Measurements from ENCODE around the gene METTL16.

METTL16 gene

DNA sequence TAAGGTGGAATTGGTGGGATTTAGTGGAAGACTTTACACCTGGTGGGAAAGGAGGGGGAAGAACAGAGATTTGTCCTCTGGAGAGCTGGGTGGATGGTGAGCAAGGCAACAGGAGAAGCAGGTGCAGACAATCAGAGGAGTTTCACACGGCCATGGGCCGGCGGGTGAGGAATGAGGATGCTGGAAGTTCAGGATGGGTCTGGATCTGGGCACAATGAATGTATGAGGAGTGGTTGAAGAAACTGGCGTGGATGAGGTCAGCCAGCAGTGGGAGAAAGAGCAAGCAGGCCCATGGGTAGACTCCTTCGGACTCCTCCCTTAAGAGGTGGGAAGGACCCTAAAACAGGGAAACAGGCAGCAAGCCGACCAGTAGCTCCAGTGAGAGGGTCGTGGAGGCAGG is 100.7 kb downstream of the METTL16 start:
- DNase-seq = no peak

DNA sequence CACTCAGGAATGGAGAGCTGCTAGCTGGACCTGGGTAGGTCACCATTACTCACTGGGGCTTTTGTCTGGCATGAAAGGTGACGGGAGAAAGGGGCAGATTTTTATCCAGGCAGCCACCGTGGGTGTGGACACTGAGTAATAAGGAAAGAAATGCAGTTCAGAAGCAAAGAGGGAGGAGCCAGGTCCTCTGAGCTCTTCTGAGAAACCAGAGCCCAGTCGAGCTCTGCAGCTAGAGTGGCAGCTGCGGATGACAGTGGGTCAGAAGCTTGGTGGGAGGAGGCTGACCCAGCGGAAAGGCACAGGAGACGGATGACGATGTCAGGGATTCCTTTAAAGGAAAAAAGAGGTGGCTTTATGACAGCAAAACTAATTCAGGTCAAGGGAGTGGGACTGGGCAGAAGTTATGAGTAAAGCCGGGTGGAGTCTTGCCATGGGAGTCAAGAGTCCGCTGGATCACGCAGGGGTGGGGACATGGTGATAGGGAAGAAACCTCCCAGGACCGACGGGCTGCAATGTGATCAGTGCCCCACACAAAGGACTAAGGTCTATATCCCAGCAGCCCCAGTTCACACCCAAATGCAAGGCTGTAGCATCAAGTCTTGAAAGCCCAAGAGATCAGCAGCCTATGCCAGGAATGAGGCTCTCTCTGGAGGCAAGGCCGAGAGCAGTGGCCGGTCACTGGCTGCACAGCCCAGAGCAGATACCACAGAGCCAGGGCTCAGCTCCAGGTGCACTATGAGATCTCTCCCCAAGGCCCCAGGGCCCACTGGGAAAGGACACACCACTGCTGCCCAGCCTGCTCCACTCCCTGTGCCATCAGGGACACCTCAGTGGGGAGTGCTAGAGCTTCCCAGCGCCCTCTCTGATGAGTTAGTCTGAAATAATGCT is 104.5 kb downstream of the METTL16 start:
- DNase-seq = no peak

- no peak for DNase-seq
These were observed 105.3 kb downstream of the METTL16 start for GRCh38 chr17:2406271-2406902.

DNA sequence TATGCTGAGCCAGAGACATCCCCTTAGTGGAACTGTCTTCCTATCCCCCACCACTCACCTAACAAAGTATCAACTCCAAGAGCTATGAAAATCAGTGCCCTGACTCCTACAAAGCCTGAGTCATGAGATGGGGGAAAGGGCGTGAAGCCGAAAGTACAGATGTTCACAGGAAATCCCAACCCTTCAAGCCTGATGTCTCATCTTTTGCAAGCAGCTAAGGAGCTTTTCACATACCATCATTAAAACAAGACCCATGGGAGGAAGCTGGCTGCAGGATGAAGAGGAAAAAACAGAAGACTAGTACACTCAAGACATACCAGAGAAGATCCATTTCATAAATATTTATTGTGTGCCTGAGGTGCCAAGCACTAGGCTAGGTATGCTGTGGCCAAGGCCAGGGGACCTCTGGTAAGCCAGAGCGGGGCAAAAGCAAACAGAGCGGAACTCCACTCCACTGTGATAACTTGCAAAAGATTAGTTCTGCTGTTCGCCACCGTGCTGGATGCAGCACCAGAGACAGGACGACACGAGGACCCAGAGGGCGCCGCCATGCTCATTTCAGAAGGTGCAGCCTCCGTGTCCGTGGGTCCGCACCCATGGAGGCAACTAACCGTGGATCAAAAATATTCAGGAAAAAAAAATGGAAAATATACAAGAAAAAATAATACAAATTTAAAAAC is 106.3 kb downstream of the METTL16 start:
- no peak for DNase-seq

DNA sequence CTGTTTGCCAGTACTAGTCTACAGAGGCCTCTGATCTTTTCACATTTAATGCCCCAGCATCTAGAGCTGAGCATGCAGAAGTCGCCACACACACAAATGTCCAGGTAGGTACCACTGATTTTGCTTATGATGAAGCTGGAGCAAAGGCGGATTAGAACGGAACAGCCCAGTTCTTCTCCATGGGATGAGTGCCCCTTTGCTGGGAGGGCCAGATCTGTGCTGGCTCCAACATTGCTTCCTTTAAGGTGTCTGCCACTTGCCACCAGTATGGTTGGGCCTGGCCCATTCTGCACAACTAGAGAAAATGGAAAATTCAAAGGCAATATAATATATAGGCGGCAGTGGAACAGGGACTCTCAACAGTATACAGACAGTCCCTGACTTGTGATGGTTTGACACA is 108.6 kb downstream of the METTL16 start:
- no peak for DNase-seq

DNA sequence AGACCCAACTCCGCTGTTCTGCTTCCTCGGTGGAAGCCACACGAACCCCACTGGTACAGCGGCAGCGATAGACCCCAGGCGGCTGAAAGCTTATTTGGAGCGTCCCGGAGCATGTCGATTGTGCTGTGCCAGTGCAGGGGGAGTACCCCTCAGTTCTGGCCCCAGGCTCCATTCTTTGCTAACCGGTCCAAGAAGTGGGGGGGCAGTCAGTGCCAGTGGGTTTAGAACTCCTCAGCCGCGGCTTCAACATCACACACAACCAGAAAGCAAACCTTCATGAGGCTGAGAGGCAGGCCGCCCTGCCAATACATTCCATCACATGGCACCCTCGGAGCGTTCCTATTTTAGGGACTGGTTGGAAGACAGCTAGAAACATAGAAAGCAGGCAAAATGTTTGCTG is 109.1 kb downstream of the METTL16 start:
- DNase-seq = no peak

GRCh38 chr17:2401426-2402221 is 110.1 kb downstream of the METTL16 start:
- peak; percentile 99 for DNase-seq

- DNase-seq = peak; percentile 96
These were observed 110.7 kb downstream of the METTL16 start, which contains the start of gene MNT for GRCh38 chr17:2400877-2401425. Gene MNT (minus strand): TSS chr17:2401060. CDS start chr17:2400712, 348 bp downstream.

- peak; percentile 83 for DNase-seq
These were observed 111.2 kb downstream of the METTL16 start for GRCh38 chr17:2400474-2400866.

- DNase-seq = peak; percentile 96
These were observed 111.9 kb downstream of the METTL16 start for GRCh38 chr17:2399572-2400473.

GRCh38 chr17:2398655-2399571 is 112.8 kb downstream of the METTL16 start:
- DNase-seq = peak; percentile 77

- DNase-seq = no peak
These were observed 113.5 kb downstream of the METTL16 start for GRCh38 chr17:2398182-2398581.

DNA sequence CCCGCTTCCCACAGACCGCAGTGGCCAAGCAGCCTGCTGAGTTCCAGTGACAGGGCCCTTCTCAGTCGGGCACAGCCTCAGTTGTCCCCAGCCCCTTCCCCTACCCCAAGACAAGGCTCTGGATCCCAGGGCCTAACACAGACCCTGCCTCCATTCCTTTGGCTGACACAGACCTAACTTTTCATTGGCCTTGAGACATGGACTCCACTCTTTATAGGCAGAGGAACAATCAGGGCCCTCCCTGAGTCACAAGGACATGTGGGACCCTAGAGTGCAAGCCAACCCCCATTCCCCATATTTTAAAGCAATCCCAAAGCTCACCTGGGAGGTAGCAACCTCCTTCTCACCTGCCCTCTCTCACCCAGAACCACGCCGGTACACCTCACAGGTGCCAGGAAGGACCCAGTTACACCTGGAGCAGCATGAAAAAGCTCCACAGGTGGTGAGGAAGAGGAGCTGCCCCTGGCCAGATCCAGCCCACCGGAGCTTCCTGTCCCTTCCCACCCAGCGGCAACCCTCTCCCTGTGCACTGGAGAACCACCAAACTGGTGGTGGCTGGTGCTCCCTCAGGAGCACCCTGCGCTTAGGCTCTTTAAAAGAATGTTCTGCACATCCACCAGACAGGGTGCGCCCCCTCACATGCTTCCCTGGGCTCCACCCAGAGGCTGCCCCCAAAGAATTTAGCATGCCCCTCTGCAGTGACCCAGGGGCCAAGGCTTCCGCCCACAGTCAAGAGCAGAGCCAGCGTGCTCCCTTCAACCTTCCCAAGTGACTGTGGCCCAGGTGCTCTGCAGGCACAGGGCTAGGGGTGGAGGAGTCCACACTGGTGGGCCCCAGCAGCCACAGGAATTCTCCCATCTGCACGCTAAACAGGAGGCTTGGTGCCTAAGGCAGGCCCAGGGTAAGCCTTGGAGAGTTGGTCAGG is 114.2 kb downstream of the METTL16 start:
- DNase-seq = no peak

DNA sequence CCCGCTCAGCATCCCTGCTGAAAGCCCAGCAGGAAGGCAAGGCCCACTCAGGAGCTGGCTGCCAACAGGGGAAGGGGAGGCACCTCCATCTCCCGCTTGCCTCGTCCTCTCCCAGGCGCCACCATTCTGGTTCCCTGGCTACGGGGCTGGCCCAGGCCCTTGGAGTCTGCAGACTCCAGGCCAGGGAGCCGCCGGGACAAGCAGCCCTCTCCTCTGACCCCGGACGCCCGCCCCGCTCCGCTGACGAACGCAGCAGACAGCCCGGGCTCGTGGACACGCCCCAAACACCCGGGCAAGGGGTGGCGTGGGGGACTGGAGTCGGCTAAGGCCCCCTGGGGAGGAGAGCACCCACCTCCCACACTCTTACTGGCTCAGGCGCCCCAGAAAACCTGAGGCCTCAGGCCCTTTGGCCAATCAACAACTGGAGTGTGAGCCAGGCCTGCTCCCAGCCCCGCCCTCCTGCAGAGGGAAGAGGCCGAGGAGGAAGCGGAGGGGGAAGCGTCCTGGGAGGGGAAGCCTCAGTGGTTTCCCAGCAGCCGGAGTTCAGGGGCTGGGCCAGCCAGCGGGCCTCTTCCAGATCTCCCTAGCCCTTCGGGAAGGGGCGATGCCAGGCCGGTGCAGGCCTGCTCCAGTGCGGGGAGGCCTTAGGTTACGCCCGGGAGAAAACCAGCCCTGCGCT is 115.0 kb downstream of the METTL16 start:
- peak; percentile 78 for DNase-seq

- no peak for DNase-seq
These were observed 115.5 kb downstream of the METTL16 start for GRCh38 chr17:2396192-2396567.

DNA sequence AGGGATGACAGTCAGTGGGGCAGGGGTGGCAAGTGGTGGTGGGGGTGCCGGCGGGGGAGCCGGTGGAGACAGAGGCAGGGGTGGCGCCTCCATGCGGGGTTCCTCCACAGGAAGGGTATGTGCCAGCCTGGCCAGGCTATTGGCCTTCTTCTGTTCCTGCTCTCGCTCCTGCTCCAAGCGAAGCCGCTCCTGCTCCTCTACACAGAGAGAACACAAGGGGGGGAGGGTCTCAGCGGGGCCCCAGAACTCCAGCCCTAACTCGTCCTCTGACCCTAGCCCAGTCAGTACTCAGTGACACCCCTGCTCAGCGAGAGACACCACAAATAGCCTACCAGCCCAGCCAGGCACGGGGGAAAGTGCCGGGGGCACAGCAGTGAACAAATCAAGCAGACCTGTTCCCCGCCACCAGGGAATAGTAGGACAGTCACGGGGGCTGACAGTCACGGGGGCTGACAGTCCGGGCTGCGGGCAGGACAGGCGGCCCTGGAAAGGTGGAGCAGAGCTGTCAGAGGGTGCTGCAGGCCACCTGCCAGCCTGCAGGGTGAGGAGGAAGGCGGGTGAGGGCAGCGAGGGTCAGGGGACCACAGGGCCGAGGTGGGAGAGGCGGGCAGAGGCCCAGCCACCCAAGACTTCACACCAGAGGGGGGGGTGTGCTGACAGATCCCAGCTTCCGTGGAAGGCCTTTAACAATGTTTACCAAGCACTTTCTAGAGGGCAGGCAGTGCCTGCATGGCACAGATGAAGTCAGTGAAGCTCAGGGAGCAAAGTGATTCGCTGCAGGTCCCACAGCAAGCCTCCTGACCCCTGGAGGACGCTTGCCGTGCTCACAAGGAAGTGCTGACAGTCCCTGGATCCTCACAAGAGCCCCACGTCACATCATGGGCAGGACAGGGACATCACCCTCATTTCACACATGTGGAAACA is 116.2 kb downstream of the METTL16 start:
- DNase-seq = no peak

- DNase-seq = no peak
These were observed 116.9 kb downstream of the METTL16 start for GRCh38 chr17:2394775-2395201.
